Kasumi-1 (cell line): ENCODE data around the gene LYPLA2.

Experiments
- DNase-seq, 2 experiments: peaks; one replicate each; lab custom pipeline; 2025; lab: John Stamatoyannopoulos, UW

The LYPLA2 gene

GRCh38 chr1:23790696-23791515 lies at the start of gene LYPLA2:
Gene LYPLA2, plus strand, starts transcription at chr1:23791145. Its CDS starts 1,538 bp downstream, at chr1:23792683.
- peak; percentile 86 to 88 for DNase-seq

DNA sequence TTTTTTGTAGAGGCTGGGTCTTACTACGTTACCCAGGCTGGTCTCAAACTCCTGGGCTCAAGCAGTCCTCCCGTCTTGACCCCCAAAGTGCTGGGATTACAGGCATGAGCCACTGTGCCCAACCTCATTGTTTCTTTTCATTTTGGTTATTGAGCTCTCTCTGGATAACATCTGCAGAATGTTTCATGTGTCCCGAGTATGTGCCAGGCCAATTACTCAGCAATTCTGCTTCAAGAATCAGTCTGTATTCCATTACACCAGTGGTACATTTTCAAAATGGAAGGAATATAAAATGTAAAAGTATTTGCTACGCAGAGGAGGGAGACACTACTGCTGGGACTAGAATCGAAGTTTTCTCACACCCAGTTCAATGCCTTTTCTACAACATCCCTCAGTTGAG lies 49.3 kb upstream of the LYPLA2 start:
- DNase-seq, result no peak

DNA sequence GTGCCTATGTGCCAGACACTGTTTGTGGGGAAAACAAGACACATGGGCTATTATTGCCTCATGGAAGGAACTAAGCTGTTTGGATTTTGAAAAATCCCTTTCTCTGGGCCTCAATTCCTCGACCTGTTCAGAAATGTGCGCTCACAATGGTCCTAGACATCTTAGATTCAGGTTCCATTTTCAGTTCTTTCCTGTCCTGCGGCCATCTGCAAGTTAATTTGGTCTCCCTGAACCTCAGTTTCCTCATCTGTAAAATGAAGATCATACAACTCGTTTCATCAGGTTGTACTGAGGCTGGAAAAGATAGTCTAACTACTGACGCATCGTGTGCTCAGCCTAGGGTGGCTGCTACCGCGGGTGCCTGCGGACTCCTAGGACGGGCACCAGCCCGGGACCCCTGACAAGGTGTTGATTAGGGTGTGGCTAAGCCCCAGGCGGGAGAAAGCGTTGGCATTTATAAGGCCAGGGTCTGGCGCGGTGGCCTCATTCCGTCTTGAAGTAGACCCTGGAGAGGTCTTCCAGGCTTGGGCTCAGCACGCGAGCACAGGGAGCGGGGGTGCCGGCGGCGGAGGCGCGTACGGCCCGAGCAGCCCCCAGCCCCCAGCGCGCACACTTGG lies 48.2 kb upstream of the LYPLA2 start:
- DNase-seq, result peak; percentile 21 to 45

- peak; percentile 71 to 74 for DNase-seq
Measured at GRCh38 chr1:23743287-23744152, 47.4 kb upstream of the LYPLA2 start, which contains the start of gene ELOA. Gene ELOA, plus strand, starts transcription at chr1:23743471. Its CDS starts 33 bp downstream, at chr1:23743504.

DNA sequence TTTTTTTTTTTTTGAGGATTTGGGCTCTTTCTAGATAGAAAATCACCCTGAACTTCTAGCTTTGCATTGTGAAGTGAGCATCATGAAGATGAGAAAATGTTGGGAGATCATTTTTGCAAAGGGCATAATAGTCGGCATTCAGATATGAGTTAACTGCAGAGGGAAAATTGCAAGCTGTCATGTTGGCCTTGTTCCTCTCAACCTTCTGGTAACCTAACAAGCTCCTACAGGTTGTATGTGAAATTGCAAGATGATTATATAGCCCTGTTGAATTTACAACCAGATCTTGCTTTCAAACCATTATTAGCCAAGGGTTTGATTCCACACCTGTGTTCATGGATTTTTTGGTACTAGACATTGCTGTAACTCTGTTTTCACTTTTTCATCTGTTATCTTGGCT lies 45.4 kb upstream of the LYPLA2 start:
- DNase-seq, result peak; percentile 60 to 74

DNA sequence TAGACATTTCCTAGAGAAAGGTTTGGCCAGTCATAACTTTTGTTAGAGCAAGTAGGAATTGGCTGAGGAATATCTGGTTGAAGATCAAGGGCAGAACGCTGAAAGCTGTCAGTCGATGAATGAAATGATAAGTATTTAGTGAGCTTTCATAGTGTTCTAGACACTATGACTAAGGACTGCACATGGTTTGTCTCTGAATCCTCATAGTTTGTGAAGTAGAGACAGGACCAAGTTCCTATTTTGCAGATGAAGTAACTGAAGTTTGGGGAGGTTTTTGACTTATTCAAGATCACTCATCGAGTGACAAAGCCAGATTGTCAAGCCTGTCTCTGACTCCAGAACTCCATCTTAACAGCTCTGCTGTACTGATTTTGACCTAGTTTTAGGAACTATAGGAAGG lies 42.9 kb upstream of the LYPLA2 start:
- DNase-seq, result no peak

GRCh38 chr1:23751050-23751814 lies 39.7 kb upstream of the LYPLA2 start:
- peak; percentile 75 to 81 for DNase-seq

DNA sequence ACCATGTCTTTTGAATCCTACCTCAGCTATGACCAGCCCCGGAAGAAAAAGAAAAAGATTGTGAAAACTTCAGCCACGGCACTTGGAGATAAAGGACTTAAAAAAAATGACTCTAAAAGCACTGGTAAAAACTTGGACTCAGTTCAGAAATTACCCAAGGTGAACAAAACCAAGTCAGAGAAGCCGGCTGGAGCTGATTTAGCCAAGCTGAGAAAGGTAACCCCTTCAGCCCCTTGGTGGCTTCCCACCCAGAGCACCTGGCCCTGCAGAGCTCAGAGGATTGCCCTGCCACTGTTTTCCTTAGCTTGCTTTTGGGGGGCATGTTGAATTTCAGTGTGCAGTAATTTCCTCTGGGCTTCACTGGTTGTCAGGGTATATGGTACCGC lies 39.1 kb upstream of the LYPLA2 start:
- no peak for DNase-seq

GRCh38 chr1:23752909-23753308 lies 38.0 kb upstream of the LYPLA2 start:
- no peak for DNase-seq

GRCh38 chr1:23756676-23757075 lies 34.3 kb upstream of the LYPLA2 start:
- no peak for DNase-seq

DNA sequence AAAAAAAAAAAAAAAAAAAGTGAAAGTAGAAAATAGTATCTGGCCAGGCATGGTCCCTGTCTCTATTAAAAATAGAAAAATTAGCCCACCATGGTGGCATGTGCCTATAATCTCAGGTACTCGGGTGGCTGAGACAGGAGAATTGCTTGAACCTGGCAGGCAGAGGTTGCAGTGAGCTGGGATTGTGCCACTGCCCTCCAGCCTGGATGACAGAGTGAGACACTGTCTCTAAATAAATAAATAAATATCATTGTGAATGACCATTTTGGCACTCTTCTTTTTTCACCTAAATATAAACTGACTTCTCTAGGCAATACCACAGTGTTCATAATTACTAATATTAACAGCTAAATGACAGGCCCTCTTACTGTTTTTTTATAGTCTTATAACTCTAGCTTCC lies 33.1 kb upstream of the LYPLA2 start:
- DNase-seq, result no peak

GRCh38 chr1:23759277-23759676 lies 31.7 kb upstream of the LYPLA2 start:
- no peak for DNase-seq

DNA sequence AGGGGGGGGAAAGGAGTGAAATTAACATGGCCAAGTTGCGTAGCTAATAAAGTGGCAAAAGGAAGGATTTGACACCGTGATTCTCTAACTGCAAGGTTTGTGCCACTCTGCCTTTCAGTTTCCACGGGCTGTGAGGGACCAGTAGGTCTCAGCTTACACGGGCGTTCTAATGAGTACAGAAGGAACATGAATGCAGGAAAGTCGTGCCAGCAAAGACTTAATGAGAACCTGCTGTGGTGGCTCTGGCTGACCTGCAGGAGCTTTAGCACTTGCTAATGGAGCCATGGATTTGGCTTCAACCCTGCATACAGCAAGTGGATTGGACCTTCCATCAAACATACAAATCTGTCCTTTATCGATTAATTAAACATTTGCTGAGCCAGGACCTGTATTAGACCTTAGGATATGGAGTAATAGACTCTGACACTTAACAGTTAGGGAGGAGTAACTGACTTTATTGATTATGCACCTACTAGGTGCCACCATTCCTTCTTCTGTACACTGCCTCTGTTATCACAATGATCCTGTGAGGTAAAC lies 27.8 kb upstream of the LYPLA2 start:
- DNase-seq, result no peak

GRCh38 chr1:23768733-23769132 lies 22.2 kb upstream of the LYPLA2 start:
- DNase-seq, result no peak

DNA sequence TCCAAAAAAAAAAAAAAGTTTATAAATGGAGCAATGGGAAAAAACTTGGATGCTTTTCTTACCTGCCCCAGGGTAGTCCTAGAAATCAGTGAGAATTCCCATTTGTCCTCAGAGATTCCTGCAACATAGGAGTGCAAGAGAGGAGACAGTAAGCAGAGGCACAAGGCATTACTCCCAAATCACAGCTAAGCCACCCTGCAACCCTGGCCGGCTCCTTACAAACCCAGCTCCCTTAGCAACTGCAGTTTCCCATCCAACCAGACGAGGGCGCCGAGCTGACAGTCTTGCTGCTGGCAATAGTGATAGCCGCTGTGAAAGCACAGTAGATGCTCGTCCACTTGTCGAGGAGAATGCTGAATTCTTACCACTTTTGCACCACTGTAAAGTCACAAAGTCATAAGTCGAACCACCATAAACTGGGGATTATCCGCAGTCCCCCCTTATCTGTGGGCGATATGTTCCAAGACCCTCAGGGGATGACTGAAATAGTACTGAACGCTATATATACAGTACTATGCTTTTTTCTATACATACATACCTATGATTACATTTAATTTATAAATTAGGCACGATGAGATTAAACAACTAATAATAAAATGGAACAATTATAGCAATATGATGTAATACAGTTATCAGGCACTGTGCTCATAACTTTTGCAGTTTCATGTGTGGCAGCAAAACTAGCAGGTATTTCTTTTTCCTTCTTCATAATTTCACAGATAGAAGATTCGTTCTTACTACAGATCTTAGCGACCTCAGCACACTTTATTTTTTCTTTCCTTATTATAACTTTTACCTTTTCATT lies 18.7 kb upstream of the LYPLA2 start:
- DNase-seq, result peak; percentile 77 to 87

DNA sequence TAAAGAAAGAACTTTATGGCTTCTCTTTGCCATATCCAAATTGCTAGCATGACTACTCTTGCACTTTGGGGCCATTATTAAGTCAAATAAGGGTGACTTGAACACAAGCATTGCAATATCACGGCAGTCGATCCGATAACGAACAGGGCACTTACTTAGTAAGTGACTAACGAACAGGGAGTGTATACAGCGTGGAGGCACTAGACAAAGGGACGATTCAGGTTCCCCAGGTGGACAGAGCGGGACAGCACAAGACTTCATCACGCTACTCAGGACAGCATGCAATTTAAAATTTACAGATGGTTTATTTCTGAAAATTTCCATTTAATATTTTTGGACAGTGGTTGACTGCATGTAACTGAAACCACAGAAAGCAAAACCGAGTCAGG lies 18.1 kb upstream of the LYPLA2 start:
- DNase-seq, result no peak

GRCh38 chr1:23774174-23774880 lies 16.6 kb upstream of the LYPLA2 start:
- DNase-seq, result no peak

GRCh38 chr1:23776217-23776616 lies 14.7 kb upstream of the LYPLA2 start:
- DNase-seq, result no peak

GRCh38 chr1:23777979-23778814 lies 12.7 kb upstream of the LYPLA2 start, which contains the start of gene PITHD1:
Gene PITHD1, plus strand, starts transcription at chr1:23778418. Its CDS starts 98 bp downstream, at chr1:23778516.
- peak; percentile 80 to 84 for DNase-seq
